Activated naive CD8-positive, alpha-beta T cell treated with anti-CD3 and anti-CD28 coated beads for 36 hours (primary cell): ENCODE measurements around the gene TTC9C. TPM values are rescaled to one million over a fixed set of nuclear protein-coding genes. Genes with fewer than 3 reads are reported as not detected.
A peak's percentile ranks its signal among the peaks of the same experiment; 100 is the strongest.

Source experiments
- DNase-seq: peaks from one replicate; pipeline ENCODE4 v3.0.0; 2021
- H3K27ac Mint-ChIP-seq: one replicate; pipeline ENCODE4 v1.8.0; 2022; ENCODE audit warnings: mild to moderate bottlenecking, moderate library complexity, mixed read lengths
- H3K27me3 Mint-ChIP-seq: one replicate; pipeline ENCODE4 v1.8.0; 2022; ENCODE audit warnings: mild to moderate bottlenecking, mixed read lengths
- H3K36me3 Mint-ChIP-seq: one replicate; pipeline ENCODE4 v1.8.0; 2021; ENCODE audit warnings: mild to moderate bottlenecking, mixed read lengths
- H3K4me1 Mint-ChIP-seq: one replicate; pipeline ENCODE4 v1.8.0; 2021; ENCODE audit warnings: mixed read lengths
- H3K4me3 Mint-ChIP-seq: one replicate; pipeline ENCODE4 v1.8.0; 2022; ENCODE audit warnings: mild to moderate bottlenecking, moderate library complexity, mixed read lengths
- H3K9me3 Mint-ChIP-seq: one replicate; pipeline ENCODE4 v1.8.0; 2022; ENCODE audit warnings: mixed read lengths
- total RNA-seq, 2 experiments: library from RNA; stranded (reverse); gene quantifications; one replicate each; pipeline ENCODE4 v1.2.3, GENCODE V29; 2021

TTC9C gene
- total RNA-seq, 2 experiments from 2014 or later, result 29.3 to 33.4 TPM

GRCh38 chr11:62705880-62706849 lies 22.1 kb upstream of the TTC9C start:
- no peaks in the 10 kb centered on the region for H3K27me3 Mint-ChIP-seq
- H3K27ac Mint-ChIP-seq, result peak overlapping the region; percentile 76
- peak; percentile 94 for DNase-seq
- H3K36me3 Mint-ChIP-seq, result peaks cover 35% of the 10 kb centered on the region
- peak overlapping the region; percentile 85 for H3K4me3 Mint-ChIP-seq
- peaks cover 39% of the 10 kb centered on the region for H3K4me1 Mint-ChIP-seq
- no peaks in the 10 kb centered on the region for H3K9me3 Mint-ChIP-seq

- H3K27me3 Mint-ChIP-seq, result no peaks in the 10 kb centered on the region
- peaks cover 37% of the 10 kb centered on the region for H3K36me3 Mint-ChIP-seq
- no peak overlapping the region for H3K27ac Mint-ChIP-seq
- peaks cover 39% of the 10 kb centered on the region for H3K4me1 Mint-ChIP-seq
- H3K9me3 Mint-ChIP-seq, result no peaks in the 10 kb centered on the region
- peak overlapping the region; percentile 56 for H3K4me3 Mint-ChIP-seq
- no peak for DNase-seq
Observed at GRCh38 chr11:62706850-62707247, 21.4 kb upstream of the TTC9C start.

GRCh38 chr11:62707277-62707861 lies 20.9 kb upstream of the TTC9C start, which contains the start of the genes BSCL2 and GNG3:
TSS of gene BSCL2 (minus strand) at chr11:62707424. CDS start at chr11:62707195, 229 bp downstream.
TSS of gene GNG3 (plus strand) at chr11:62707676. CDS start at chr11:62708296, 620 bp downstream.
- Mint-ChIP-seq H3K4me1 (peaks cover 43% of the 10 kb centered on the region), H3K9me3 (no peaks in the 10 kb centered on the region), H3K4me3 (peak within 1 kb of the TSS; percentile 94), H3K36me3 (peaks cover 36% of the 10 kb centered on the region), H3K27me3 (no peaks in the 10 kb centered on the region), H3K27ac (peak within 1 kb of the TSS; percentile 98)
- DNase-seq, result no peak

- Mint-ChIP-seq H3K27me3 (no peaks in the 10 kb centered on the region), H3K27ac (peak overlapping the region; percentile 98), H3K36me3 (peaks cover 39% of the 10 kb centered on the region), H3K4me1 (peaks cover 53% of the 10 kb centered on the region), H3K4me3 (peak overlapping the region; percentile 94), H3K9me3 (no peaks in the 10 kb centered on the region)
- no peak for DNase-seq
Observed at GRCh38 chr11:62708392-62708791, 19.9 kb upstream of the TTC9C start.

GRCh38 chr11:62708793-62709192 lies 19.5 kb upstream of the TTC9C start:
- DNase-seq, result peak; percentile 56
- H3K36me3 Mint-ChIP-seq, result peaks cover 41% of the 10 kb centered on the region
- H3K4me3 Mint-ChIP-seq, result peak overlapping the region; percentile 94
- no peaks in the 10 kb centered on the region for H3K27me3 Mint-ChIP-seq
- peaks cover 57% of the 10 kb centered on the region for H3K4me1 Mint-ChIP-seq
- H3K27ac Mint-ChIP-seq, result peak overlapping the region; percentile 98
- no peaks in the 10 kb centered on the region for H3K9me3 Mint-ChIP-seq

- Mint-ChIP-seq H3K27ac (peak overlapping the region; percentile 98), H3K4me1 (peaks cover 62% of the 10 kb centered on the region), H3K9me3 (no peaks in the 10 kb centered on the region), H3K36me3 (peaks cover 46% of the 10 kb centered on the region), H3K27me3 (no peaks in the 10 kb centered on the region), H3K4me3 (peak overlapping the region; percentile 94)
- peak; percentile 93 for DNase-seq
Observed at GRCh38 chr11:62709247-62710000, 18.9 kb upstream of the TTC9C start.

- H3K9me3 Mint-ChIP-seq, result no peaks in the 10 kb centered on the region
- no peaks in the 10 kb centered on the region for H3K27me3 Mint-ChIP-seq
- H3K36me3 Mint-ChIP-seq, result peaks cover 45% of the 10 kb centered on the region
- peak overlapping the region; percentile 94 for H3K4me3 Mint-ChIP-seq
- peak overlapping the region; percentile 98 for H3K27ac Mint-ChIP-seq
- H3K4me1 Mint-ChIP-seq, result peaks cover 66% of the 10 kb centered on the region
- peak; percentile 16 for DNase-seq
Observed at GRCh38 chr11:62710001-62710345, 18.3 kb upstream of the TTC9C start.

- Mint-ChIP-seq H3K27ac (peak overlapping the region; percentile 89), H3K4me1 (peaks cover 62% of the 10 kb centered on the region), H3K36me3 (peaks cover 50% of the 10 kb centered on the region), H3K4me3 (no peak overlapping the region), H3K27me3 (no peaks in the 10 kb centered on the region), H3K9me3 (no peaks in the 10 kb centered on the region)
- DNase-seq, result no peak
Observed at GRCh38 chr11:62712276-62712812, 15.9 kb upstream of the TTC9C start.

GRCh38 chr11:62712861-62713260 lies 15.4 kb upstream of the TTC9C start:
- Mint-ChIP-seq H3K4me3 (peak overlapping the region; percentile 5), H3K4me1 (peaks cover 57% of the 10 kb centered on the region), H3K27ac (peak overlapping the region; percentile 89), H3K27me3 (no peaks in the 10 kb centered on the region), H3K9me3 (no peaks in the 10 kb centered on the region), H3K36me3 (peaks cover 49% of the 10 kb centered on the region)
- DNase-seq, result no peak

- Mint-ChIP-seq H3K9me3 (no peaks in the 10 kb centered on the region), H3K27me3 (no peaks in the 10 kb centered on the region), H3K4me3 (no peak overlapping the region), H3K36me3 (peaks cover 54% of the 10 kb centered on the region), H3K27ac (peak overlapping the region; percentile 89), H3K4me1 (peaks cover 56% of the 10 kb centered on the region)
- DNase-seq, result no peak
Observed at GRCh38 chr11:62713343-62713742, 14.9 kb upstream of the TTC9C start.

GRCh38 chr11:62715150-62716130 lies 12.8 kb upstream of the TTC9C start:
- no peaks in the 10 kb centered on the region for H3K9me3 Mint-ChIP-seq
- H3K27ac Mint-ChIP-seq, result peak overlapping the region; percentile 34
- H3K4me1 Mint-ChIP-seq, result peaks cover 49% of the 10 kb centered on the region
- H3K4me3 Mint-ChIP-seq, result no peak overlapping the region
- peaks cover 53% of the 10 kb centered on the region for H3K36me3 Mint-ChIP-seq
- no peak for DNase-seq
- no peaks in the 10 kb centered on the region for H3K27me3 Mint-ChIP-seq

- Mint-ChIP-seq H3K27ac (peak overlapping the region; percentile 3), H3K36me3 (peaks cover 48% of the 10 kb centered on the region), H3K9me3 (no peaks in the 10 kb centered on the region), H3K27me3 (no peaks in the 10 kb centered on the region), H3K4me1 (peaks cover 49% of the 10 kb centered on the region), H3K4me3 (no peak overlapping the region)
- DNase-seq, result no peak
Observed at GRCh38 chr11:62716206-62716605, 12.1 kb upstream of the TTC9C start.

GRCh38 chr11:62716816-62717215 lies 11.5 kb upstream of the TTC9C start:
- no peak for DNase-seq
- Mint-ChIP-seq H3K4me3 (no peak overlapping the region), H3K27ac (no peak overlapping the region), H3K4me1 (peaks cover 49% of the 10 kb centered on the region), H3K36me3 (peaks cover 52% of the 10 kb centered on the region), H3K27me3 (no peaks in the 10 kb centered on the region), H3K9me3 (no peaks in the 10 kb centered on the region)
